Ishikawa (cell line): Measurements from ENCODE around the gene NNT.

ENCODE experiments used
- EGR1 ChIP-seq: IDR thresholded peaks from 2 replicates; pipeline ENCODE4 v1.6.1; 2012
- TF ChIP-seq, protein P1 (sequence below): IDR thresholded peaks from 2 replicates; pipeline ENCODE4 v1.6.1; 2012; ENCODE audit warnings: low read depth, mild to moderate bottlenecking

DNA sequence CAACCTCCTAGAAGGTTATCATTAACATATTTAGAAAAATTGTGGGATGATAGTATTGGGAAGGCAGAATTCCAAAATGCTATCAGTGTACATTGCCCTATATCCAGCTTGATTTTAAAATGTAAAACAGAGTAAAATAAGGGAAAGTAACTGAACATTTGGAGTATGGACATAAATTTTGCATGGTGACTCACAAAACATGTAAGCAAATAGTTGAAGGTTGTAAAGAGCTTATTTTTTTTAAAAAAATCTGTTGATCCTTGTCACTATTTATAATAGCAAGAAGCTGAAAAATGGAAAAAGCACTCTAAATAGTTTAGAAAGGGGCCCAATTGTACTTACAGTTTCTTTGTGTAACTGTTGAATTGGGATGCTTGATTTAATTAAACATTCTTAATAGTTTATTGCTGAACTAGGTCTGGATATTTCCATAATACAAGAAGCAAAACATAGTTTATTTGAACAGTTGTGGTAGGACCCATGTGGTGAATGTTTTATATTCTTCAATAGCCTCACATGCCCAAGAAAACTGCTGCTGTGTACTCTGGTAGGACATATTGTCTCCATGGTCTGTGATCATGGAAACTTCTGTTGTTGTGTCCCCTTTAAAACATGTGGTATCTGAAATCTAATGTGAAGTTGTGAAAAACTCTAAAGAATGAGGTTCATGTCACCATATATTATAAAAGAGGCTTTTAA is 82.4 kb downstream of the NNT start:
- TF ChIP-seq, protein P1, sequence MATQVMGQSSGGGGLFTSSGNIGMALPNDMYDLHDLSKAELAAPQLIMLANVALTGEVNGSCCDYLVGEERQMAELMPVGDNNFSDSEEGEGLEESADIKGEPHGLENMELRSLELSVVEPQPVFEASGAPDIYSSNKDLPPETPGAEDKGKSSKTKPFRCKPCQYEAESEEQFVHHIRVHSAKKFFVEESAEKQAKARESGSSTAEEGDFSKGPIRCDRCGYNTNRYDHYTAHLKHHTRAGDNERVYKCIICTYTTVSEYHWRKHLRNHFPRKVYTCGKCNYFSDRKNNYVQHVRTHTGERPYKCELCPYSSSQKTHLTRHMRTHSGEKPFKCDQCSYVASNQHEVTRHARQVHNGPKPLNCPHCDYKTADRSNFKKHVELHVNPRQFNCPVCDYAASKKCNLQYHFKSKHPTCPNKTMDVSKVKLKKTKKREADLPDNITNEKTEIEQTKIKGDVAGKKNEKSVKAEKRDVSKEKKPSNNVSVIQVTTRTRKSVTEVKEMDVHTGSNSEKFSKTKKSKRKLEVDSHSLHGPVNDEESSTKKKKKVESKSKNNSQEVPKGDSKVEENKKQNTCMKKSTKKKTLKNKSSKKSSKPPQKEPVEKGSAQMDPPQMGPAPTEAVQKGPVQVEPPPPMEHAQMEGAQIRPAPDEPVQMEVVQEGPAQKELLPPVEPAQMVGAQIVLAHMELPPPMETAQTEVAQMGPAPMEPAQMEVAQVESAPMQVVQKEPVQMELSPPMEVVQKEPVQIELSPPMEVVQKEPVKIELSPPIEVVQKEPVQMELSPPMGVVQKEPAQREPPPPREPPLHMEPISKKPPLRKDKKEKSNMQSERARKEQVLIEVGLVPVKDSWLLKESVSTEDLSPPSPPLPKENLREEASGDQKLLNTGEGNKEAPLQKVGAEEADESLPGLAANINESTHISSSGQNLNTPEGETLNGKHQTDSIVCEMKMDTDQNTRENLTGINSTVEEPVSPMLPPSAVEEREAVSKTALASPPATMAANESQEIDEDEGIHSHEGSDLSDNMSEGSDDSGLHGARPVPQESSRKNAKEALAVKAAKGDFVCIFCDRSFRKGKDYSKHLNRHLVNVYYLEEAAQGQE = no peak
- TF ChIP-seq EGR1 = no peak
